ENCODE results near the gene RFTN2.

DNA sequence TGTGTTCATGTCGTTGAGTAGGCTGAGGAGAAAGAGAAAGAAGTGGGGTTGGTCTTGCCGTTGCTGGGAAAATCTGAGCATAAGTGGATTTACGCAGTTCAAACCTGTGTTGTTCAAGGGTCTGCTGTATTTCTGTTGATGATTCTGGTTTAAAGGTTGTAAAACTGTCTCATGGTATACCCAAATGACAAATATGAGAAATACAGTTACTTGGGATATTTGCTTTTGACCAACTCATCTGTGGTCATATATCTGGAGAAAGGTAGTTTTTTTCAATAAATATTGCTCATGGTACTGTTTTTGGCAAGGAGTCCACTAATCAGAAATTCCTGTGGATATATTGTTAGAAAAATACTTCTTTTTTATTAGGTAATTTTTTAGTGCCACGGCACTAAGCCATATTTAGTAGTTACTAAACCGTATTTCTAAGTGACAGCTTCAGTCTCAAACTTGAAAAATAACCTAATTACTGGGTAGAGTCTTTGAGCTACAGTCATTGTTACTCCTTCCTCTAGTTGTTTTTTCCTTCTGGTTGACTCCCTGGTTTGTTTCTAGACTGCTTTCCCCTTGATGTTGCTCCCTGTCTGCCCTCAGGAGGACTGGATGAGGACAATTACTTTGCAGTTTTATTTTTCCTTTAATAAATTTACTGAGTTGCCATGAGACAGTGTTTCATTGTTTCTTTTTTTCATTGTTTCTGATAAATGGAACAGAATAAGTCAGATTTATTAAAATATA lies 128.1 kb downstream of the RFTN2 start:
- TF ChIP-seq, protein P1, sequence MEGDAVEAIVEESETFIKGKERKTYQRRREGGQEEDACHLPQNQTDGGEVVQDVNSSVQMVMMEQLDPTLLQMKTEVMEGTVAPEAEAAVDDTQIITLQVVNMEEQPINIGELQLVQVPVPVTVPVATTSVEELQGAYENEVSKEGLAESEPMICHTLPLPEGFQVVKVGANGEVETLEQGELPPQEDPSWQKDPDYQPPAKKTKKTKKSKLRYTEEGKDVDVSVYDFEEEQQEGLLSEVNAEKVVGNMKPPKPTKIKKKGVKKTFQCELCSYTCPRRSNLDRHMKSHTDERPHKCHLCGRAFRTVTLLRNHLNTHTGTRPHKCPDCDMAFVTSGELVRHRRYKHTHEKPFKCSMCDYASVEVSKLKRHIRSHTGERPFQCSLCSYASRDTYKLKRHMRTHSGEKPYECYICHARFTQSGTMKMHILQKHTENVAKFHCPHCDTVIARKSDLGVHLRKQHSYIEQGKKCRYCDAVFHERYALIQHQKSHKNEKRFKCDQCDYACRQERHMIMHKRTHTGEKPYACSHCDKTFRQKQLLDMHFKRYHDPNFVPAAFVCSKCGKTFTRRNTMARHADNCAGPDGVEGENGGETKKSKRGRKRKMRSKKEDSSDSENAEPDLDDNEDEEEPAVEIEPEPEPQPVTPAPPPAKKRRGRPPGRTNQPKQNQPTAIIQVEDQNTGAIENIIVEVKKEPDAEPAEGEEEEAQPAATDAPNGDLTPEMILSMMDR (IDR thresholded peaks at IDR 0.05), result no peak
- TF ChIP-seq SIN3A (IDR thresholded peaks at IDR 0.05; ENCODE audit: borderline replicate concordance, insufficient read depth, low read depth, low read length), result no peak
- TF ChIP-seq, protein P2, sequence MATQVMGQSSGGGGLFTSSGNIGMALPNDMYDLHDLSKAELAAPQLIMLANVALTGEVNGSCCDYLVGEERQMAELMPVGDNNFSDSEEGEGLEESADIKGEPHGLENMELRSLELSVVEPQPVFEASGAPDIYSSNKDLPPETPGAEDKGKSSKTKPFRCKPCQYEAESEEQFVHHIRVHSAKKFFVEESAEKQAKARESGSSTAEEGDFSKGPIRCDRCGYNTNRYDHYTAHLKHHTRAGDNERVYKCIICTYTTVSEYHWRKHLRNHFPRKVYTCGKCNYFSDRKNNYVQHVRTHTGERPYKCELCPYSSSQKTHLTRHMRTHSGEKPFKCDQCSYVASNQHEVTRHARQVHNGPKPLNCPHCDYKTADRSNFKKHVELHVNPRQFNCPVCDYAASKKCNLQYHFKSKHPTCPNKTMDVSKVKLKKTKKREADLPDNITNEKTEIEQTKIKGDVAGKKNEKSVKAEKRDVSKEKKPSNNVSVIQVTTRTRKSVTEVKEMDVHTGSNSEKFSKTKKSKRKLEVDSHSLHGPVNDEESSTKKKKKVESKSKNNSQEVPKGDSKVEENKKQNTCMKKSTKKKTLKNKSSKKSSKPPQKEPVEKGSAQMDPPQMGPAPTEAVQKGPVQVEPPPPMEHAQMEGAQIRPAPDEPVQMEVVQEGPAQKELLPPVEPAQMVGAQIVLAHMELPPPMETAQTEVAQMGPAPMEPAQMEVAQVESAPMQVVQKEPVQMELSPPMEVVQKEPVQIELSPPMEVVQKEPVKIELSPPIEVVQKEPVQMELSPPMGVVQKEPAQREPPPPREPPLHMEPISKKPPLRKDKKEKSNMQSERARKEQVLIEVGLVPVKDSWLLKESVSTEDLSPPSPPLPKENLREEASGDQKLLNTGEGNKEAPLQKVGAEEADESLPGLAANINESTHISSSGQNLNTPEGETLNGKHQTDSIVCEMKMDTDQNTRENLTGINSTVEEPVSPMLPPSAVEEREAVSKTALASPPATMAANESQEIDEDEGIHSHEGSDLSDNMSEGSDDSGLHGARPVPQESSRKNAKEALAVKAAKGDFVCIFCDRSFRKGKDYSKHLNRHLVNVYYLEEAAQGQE (IDR thresholded peaks at IDR 0.05; ENCODE audit: insufficient read depth in 1 of 2, low read depth in 2 of 2, low read length in 1 of 2), result no peak
- TF ChIP-seq POLR2AphosphoS5 (IDR thresholded peaks at IDR 0.05; ENCODE audit: low read depth, low read length), result no peak
